Activated CD4-positive, alpha-beta memory T cell treated with anti-CD3 and anti-CD28 coated beads, Interleukin-2, amount 10 ng/mL, durations not matched to agents 7 days and 5 days (primary cell): ENCODE results near the gene TJP3. TPM values are rescaled to one million over a fixed set of nuclear protein-coding genes. Genes with fewer than 3 reads are reported as not detected.
A peak's percentile ranks its signal among the peaks of the same experiment; 100 is the strongest.

Experiments used
- CTCF ChIA-PET: fragments of 350-600 bp; sonication (Branson Sonifier 250); formaldehyde crosslinking; loops from one replicate; lab custom pipeline; 2021; ENCODE audit warnings: antibody characterized with exemption, inconsistent platforms; lab: Charles Lee
- POLR2A ChIA-PET: fragments of 350-600 bp; sonication (Branson Sonifier 250); formaldehyde crosslinking; loops from one replicate; lab custom pipeline; 2021; ENCODE audit warnings: antibody characterized with exemption; lab: Charles Lee
- DNase-seq: peaks from one replicate; pipeline ENCODE4 v3.0.0-alpha.2; 2020
- H3K27ac Mint-ChIP-seq: one replicate; pipeline ENCODE4 v1.8.0; 2021; ENCODE audit warnings: mild to moderate bottlenecking, mixed read lengths
- H3K27me3 Mint-ChIP-seq: one replicate; pipeline ENCODE4 v1.8.0; 2021; ENCODE audit warnings: mixed read lengths
- H3K36me3 Mint-ChIP-seq: one replicate; pipeline ENCODE4 v1.8.0; 2021; ENCODE audit warnings: low read depth, mixed read lengths
- H3K4me1 Mint-ChIP-seq: one replicate; pipeline ENCODE4 v1.8.0; 2021; ENCODE audit warnings: mixed read lengths
- H3K4me3 Mint-ChIP-seq: one replicate; pipeline ENCODE4 v1.8.0; 2021; ENCODE audit warnings: mild to moderate bottlenecking, mixed read lengths
- H3K9me3 Mint-ChIP-seq: one replicate; pipeline ENCODE4 v1.8.0; 2021; ENCODE audit warnings: mixed read lengths
- total RNA-seq, 2 experiments: library from RNA; stranded (reverse); gene quantifications; one replicate each; pipeline ENCODE4 v1.2.3, GENCODE V29; 2021

TJP3 gene
- total RNA-seq, 2 experiments from 2014 or later: 1.4 to 1.7 TPM

DNA sequence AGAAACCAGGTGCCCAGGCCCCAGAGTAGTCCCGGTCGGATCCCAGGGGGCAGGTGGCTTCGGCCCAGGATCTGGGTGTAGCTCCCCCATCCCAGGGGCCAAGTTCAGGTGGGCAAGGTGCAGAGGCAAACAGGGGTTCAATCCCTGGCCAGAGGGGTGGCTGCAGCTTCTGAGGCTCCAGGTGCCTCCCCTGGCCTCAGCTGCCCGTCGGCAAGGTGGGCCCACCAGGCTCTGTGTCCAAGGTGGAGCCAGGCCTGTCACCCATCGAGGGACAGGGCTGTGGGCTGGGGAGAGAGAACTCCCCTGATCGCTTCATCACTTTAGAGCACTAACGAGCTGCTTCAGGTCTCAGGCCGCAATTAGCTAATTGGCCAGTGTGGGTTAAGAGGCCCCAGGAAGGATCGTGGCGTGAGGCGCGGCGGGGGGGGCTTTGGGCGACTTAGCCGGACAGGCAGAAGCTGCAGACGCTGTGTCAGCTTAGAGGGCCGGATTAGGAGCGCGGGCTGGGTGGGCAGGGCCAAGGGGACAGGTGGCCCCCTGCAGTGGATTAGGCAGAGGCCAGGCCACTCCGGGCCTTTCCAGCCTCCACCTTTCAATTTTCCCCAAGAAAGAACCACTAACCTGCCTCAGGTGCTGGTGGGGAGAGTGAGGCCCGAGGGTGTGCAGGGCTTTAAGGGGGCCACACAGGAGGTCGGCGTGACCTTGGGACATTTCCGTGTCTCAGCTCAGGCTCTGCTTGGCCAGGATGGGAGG, 66.6 kb downstream of the TJP3 start:
- DNase-seq: no peak
- Mint-ChIP-seq H3K4me3 (no peak overlapping the region), H3K36me3 (no peaks in the 10 kb centered on the region), H3K9me3 (no peaks in the 10 kb centered on the region), H3K27ac (no peak overlapping the region), H3K27me3 (no peaks in the 10 kb centered on the region), H3K4me1 (peaks cover 2% of the 10 kb centered on the region)
- ChIA-PET CTCF (no interaction called here), POLR2A (interaction anchor here (1.6 to 3.2 kb wide), 2 partner anchors 9 to 12 kb away, joined by 5 to 16 read pairs; partner anchors contain the start of gene MRPL54)

DNA sequence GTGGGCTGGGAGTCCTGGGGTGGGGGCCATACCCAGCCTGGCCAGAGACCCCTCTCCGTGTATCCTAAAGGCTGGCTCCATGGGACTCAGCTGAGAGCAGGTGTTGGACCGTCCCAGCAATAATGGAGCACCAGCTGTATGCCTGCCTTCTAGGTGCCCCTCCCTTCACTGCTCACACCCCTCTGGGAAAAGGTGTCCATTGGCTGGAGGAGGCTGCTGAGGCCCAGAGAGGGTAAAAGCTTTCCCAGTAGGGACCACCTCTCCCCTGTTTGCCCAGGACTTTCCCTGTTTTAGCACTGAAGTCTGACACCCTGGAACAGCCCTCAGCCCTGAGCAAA, 67.2 kb downstream of the TJP3 start:
- no peaks in the 10 kb centered on the region for H3K9me3 Mint-ChIP-seq
- H3K27me3 Mint-ChIP-seq: no peaks in the 10 kb centered on the region
- no peaks in the 10 kb centered on the region for H3K36me3 Mint-ChIP-seq
- H3K27ac Mint-ChIP-seq: no peak overlapping the region
- H3K4me3 Mint-ChIP-seq: no peak overlapping the region
- DNase-seq: no peak
- ChIA-PET CTCF (no interaction called here), POLR2A (interaction anchor here (1.6 kb wide), 1 partner anchor 9 kb away, joined by 5 read pairs; no protein-coding TSS in a partner anchor)
- H3K4me1 Mint-ChIP-seq: peaks cover 2% of the 10 kb centered on the region

DNA sequence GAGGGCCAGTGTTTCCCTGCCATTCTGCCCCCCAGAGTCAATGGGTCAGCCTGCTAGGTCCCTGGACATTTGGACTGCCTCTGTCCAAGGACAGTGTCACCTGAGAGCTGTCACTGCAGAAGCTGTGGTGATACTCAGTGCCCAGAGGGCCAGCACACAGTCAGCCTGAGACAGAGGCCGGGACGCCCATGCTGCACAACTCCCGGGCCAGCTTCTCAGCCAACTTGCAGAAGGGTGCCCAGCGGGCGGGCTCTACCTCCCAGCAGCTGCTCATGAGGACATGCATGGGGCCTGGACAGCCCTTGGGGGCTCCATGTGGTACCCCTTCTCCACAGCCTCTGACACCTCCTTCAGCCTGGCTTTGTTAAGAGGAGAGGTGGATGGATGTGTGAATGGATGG, 67.6 kb downstream of the TJP3 start:
- Mint-ChIP-seq H3K27ac (no peak overlapping the region), H3K27me3 (no peaks in the 10 kb centered on the region), H3K9me3 (peaks cover 1% of the 10 kb centered on the region), H3K4me1 (peaks cover 2% of the 10 kb centered on the region), H3K36me3 (no peaks in the 10 kb centered on the region), H3K4me3 (no peak overlapping the region)
- DNase-seq: no peak
- CTCF ChIA-PET: no interaction called here
- POLR2A ChIA-PET: interaction anchor here (1.6 kb wide), 1 partner anchor 10 kb away, joined by 5 read pairs; no protein-coding TSS in a partner anchor

DNA sequence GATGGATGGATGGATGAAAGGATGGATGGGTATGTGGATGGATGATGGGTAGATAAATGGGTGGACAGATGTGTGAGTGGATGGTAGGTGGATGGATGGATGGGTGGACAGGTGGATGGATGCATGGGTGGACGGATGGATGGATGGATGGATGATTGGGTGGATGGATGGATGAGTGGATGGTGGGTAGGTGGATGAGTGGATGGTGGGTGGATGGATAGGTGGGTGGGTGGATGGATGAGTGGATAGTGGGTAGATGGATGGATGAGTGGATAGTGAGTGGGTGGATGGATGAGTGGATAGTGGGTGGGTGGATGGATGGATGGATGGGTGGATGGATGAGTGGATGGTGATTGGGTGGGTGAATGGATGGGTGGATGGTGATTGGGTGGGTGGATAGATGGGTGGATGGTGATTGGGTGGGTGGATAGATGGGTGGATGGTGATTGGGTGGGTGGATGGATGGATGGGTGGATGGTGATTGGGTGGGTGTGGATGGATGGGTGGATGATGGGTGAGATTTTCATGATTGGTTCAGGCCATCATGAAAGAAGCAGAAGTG, 68.4 kb downstream of the TJP3 start:
- H3K27me3 Mint-ChIP-seq: no peaks in the 10 kb centered on the region
- peaks cover 7% of the 10 kb centered on the region for H3K4me1 Mint-ChIP-seq
- ChIA-PET CTCF (no interaction called here), POLR2A (no interaction called here)
- H3K36me3 Mint-ChIP-seq: peaks cover 3% of the 10 kb centered on the region
- H3K27ac Mint-ChIP-seq: no peak overlapping the region
- DNase-seq: no peak
- H3K4me3 Mint-ChIP-seq: no peak overlapping the region
- H3K9me3 Mint-ChIP-seq: peaks cover 7% of the 10 kb centered on the region

DNA sequence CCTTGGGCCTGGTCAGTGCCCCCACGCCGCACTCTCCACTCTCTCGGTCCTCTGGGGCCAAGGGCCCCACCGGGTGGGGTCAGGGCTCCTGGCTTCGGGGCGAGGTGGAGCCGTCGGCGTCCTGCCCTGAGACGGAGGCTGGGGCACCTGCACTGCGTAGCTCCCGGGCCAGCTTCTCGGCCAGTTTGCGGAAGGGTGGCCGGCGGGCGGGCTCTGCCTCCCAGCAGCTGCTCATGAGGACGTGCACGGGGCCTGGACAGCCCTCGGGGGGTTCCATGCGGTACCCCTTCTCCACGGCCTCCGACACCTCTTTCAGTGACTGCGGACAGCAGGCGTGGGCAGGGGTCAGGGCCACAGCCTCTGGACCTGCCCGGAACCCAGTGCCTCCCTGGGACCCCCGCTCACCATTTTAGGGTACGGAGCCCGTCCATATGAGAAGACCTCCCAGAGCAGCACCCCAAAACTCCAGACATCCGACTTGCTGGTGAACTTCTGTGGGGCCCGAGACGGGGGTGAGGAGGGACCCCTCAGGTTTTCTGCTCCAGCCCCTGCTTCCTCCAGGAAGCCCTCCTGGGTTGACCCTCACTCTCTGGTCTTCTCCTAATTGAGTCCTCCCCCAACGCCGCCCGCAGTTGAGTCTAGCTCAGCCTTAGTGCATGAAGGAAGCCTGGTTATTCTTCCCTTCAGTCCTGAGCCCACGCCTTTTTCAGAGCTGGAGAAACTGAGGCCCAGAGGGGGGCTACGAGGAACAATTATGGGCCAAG, 70.1 kb downstream of the TJP3 start:
- peaks cover 6% of the 10 kb centered on the region for H3K4me1 Mint-ChIP-seq
- ChIA-PET CTCF (no interaction called here), POLR2A (no interaction called here)
- DNase-seq: no peak
- peaks cover 18% of the 10 kb centered on the region for H3K36me3 Mint-ChIP-seq
- peaks cover 20% of the 10 kb centered on the region for H3K9me3 Mint-ChIP-seq
- H3K27me3 Mint-ChIP-seq: no peaks in the 10 kb centered on the region
- no peak overlapping the region for H3K27ac Mint-ChIP-seq
- no peak overlapping the region for H3K4me3 Mint-ChIP-seq

DNA sequence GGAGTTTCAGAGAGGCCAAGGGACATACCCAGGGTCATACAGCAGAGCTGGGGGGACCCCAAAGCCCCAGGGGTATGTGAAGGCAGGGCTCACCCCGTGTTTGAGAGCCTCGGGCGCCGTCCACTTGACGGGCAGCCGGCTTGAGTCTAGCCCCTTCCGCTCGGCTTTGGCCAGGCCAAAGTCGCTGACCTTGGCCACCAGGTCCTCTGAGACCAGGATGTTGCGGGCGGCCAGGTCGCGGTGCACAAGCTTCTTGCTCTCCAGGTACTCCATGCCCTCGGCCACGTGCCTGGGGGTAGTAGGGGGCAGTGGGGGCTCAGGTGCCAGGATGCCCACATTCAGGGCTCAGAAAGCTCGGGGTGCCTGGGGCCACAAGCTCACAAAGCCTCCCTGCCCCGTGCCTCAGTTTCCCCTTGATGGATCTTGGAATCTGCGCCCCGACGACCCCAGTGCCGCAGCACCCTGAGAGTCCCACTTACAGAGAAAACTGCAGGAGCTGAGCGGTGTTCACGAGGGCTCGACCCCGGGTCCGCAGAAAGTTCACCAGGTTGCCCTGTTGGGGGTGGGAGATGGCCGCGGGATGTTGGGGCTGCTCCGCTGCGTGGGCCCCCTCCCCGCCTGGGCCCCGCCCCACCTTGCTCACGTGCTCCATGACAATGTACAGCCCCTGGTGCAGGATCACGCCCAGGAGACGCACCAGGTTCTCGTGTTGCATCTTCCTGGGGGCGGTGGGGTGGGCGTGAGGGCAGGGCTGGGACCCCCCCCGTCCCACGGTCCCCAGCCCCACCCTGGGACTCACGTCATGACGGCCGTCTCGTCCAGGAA, 70.9 kb downstream of the TJP3 start:
- POLR2A ChIA-PET: no interaction called here
- peaks cover 20% of the 10 kb centered on the region for H3K9me3 Mint-ChIP-seq
- CTCF ChIA-PET: interaction anchor here (0.9 to 1.3 kb wide), 2 partner anchors 16 to 17 kb away, joined by 5 to 6 read pairs; partner anchors contain the start of gene MRPL54

DNA sequence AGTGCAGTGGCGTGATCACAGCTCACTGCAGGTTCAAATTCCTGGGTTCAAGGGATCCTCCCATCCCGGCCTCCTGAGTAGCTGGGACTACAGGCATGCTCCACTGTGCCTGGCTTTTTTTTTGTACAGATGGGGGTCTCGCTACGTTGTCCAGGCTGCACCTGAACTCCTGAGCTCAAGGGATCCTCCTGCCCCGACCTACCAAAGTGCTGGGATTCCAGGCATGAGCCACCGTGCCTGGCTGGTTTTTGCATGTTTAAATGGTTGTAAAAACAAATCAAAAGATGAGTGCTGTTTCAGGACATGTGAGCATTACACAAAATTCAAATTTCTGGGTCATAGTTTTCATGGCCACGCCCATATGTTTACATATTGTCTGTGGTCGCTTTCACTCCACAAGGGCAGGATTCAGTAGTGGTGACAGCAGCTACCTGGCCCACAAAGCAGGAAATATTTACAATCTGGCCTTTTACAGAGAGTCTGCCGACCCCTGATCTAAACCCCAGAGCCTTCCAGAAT, 72.7 kb downstream of the TJP3 start:
- CTCF ChIA-PET: no interaction called here
- DNase-seq: no peak
- POLR2A ChIA-PET: interaction anchor here (0.6 to 1.4 kb wide), 3 partner anchors 19 to 35 kb away, joined by 3 read pairs; partner anchors contain the start of gene MRPL54
- H3K4me3 Mint-ChIP-seq: no peak overlapping the region
- H3K36me3 Mint-ChIP-seq: peaks cover 21% of the 10 kb centered on the region
- peaks cover 20% of the 10 kb centered on the region for H3K9me3 Mint-ChIP-seq
- peaks cover 7% of the 10 kb centered on the region for H3K27me3 Mint-ChIP-seq
- peaks cover 15% of the 10 kb centered on the region for H3K4me1 Mint-ChIP-seq
- H3K27ac Mint-ChIP-seq: no peak overlapping the region

More for the DNA sequence above, 70.9 kb downstream of the TJP3 start:
- peaks cover 2% of the 10 kb centered on the region for H3K27me3 Mint-ChIP-seq
- peaks cover 6% of the 10 kb centered on the region for H3K4me1 Mint-ChIP-seq
- peaks cover 21% of the 10 kb centered on the region for H3K36me3 Mint-ChIP-seq
- H3K27ac Mint-ChIP-seq: no peak overlapping the region
- H3K4me3 Mint-ChIP-seq: no peak overlapping the region
- no peak for DNase-seq

DNA sequence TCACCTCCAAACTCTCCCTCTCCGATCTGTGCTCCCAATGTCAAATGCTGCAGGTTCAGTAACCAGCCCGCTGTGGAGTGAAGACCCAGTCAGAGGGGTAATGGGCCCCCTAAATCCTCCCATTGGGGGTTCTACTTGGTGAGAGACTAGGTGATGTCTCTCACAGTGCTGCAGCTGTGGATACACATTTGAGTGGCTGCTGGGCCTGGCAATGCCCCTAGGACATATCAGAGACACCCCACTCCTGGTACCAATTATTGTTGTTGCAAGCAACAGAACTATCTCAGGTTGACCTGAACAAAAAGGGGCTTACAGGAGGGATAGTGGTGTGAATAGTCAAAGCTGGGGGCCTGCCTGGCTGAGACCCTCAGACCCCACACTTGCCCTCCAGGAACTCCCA, 73.4 kb downstream of the TJP3 start:
- Mint-ChIP-seq H3K4me1 (peaks cover 16% of the 10 kb centered on the region), H3K9me3 (peaks cover 20% of the 10 kb centered on the region), H3K27ac (no peak overlapping the region), H3K4me3 (no peak overlapping the region), H3K27me3 (peaks cover 8% of the 10 kb centered on the region), H3K36me3 (peaks cover 21% of the 10 kb centered on the region)
- POLR2A ChIA-PET: interaction anchor here (1.1 to 1.2 kb wide), 2 partner anchors 16 to 19 kb away, joined by 3 read pairs; partner anchors contain the start of gene MRPL54
- CTCF ChIA-PET: no interaction called here
- DNase-seq: no peak

DNA sequence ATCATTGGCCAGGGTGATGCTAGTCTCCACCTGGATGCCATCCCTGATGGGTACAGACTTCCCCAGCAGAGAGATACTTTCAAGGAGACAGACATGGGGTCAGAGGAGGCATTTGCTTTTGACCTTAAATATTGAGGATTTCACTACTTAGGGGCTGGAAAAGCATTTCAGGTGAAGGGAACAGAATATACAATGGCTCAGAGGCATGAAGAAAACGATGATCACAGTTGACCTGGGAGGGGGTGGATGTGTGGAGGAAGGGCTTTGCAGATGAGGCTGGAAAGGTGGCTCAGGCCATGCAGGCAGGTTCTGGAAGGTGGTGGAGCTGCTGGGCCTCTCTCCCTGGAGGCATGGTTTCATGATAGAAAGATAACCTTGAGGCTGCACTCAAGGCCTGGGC, 74.1 kb downstream of the TJP3 start:
- ChIA-PET POLR2A (interaction anchor here (1.2 kb wide), 1 partner anchor 16 kb away, joined by 3 read pairs; no protein-coding TSS in a partner anchor), CTCF (interaction anchor here (1.2 kb wide), 1 partner anchor 15 kb away, joined by 3 read pairs; no protein-coding TSS in a partner anchor)
- H3K9me3 Mint-ChIP-seq: peaks cover 20% of the 10 kb centered on the region
- no peak overlapping the region for H3K27ac Mint-ChIP-seq
- peaks cover 17% of the 10 kb centered on the region for H3K4me1 Mint-ChIP-seq
- peaks cover 9% of the 10 kb centered on the region for H3K27me3 Mint-ChIP-seq
- peaks cover 21% of the 10 kb centered on the region for H3K36me3 Mint-ChIP-seq
- no peak overlapping the region for H3K4me3 Mint-ChIP-seq
- no peak for DNase-seq

DNA sequence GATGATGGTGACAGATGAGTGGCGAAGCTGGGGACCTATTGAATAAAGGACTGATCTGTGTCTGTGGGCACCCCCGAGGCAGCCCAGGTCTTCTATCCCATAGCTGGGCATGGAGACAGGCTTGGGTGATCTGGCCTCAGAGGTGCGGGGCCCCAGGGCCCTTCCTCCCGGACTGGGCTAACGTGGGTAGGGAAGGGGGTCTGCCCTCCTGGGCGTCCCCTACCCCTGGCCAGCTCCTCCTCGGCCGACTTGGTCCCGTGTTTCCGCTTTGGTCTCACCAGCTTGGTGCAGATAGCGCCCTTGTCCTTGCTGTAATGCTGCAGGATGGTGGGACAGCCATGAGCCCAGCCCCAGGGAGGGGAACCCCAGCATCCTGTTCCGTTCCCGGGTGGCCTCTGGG, 74.7 kb downstream of the TJP3 start:
- Mint-ChIP-seq H3K4me1 (peaks cover 17% of the 10 kb centered on the region), H3K9me3 (peaks cover 20% of the 10 kb centered on the region), H3K36me3 (peaks cover 21% of the 10 kb centered on the region), H3K27ac (no peak overlapping the region), H3K27me3 (peaks cover 9% of the 10 kb centered on the region), H3K4me3 (no peak overlapping the region)
- POLR2A ChIA-PET: no interaction called here
- no peak for DNase-seq
- CTCF ChIA-PET: interaction anchor here (1.2 kb wide), 1 partner anchor 15 kb away, joined by 3 read pairs; no protein-coding TSS in a partner anchor

DNA sequence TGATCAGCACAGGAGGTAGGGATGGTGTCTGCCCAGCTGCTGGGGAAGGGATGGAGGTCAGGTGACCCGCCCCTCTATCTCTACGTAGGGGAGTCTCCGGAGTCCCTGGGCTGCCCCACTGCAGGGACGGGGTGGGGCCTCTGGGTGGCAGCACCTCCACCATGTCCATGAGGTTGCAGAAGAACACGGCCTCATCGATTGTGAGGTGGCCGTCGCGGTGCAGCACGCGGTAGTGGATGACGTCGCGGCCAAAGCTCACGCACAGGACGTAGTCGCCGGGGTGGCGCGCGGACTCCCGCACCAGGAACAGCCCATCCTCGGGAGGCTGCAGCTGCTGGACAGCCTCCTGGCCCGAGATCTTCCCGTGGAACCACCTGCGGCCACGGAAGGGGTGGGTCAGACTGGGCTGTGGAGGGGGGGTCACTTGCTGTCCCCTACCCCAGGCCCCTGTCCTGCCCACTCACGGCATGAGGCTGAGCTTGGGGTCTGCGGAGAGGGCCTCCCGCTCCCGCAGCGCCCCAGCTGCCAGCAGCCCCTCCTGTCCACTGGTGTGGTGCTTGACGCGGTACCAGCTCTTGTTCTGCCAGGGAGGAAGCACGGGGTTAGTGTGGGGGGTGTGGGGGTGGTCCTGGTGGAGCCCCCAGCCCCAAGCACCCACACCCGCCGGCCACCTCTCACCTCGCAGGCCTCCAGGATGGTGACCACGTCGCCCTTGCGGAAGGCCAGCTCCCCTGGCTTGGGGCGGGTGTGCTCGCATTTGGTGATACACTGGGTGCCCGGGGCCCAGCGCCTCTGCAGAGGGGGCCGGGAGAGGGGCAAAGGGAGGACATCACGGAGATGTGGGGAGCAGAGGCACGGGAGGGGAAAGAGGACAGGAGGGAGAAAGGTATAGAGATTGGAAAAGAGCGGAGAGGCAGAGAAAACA, 75.7 kb downstream of the TJP3 start:
- peaks cover 21% of the 10 kb centered on the region for H3K36me3 Mint-ChIP-seq
- H3K9me3 Mint-ChIP-seq: peaks cover 20% of the 10 kb centered on the region
- peak overlapping the region; percentile 71 for H3K4me3 Mint-ChIP-seq
- peak; percentile 47 for DNase-seq
- POLR2A ChIA-PET: interaction anchor here (1.2 to 1.9 kb wide), 4 partner anchors 14 to 38 kb away, joined by 3 to 8 read pairs (median 4); partner anchors contain the start of gene MRPL54
- no peak overlapping the region for H3K27ac Mint-ChIP-seq
- CTCF ChIA-PET: interaction anchor here (1.2 kb wide), 1 partner anchor 14 kb away, joined by 3 read pairs; no protein-coding TSS in a partner anchor
- peaks cover 9% of the 10 kb centered on the region for H3K27me3 Mint-ChIP-seq
- peaks cover 18% of the 10 kb centered on the region for H3K4me1 Mint-ChIP-seq
